ENCODE data around the gene DLG5. TPM values are rescaled to one million over a fixed set of nuclear protein-coding genes. Genes with fewer than 3 reads are reported as not detected.

The DLG5 gene
- polyA plus RNA-seq, 2 of the 4 experiments (the other 2 are of a cell fraction): 17.0 to 30.9 TPM

DNA sequence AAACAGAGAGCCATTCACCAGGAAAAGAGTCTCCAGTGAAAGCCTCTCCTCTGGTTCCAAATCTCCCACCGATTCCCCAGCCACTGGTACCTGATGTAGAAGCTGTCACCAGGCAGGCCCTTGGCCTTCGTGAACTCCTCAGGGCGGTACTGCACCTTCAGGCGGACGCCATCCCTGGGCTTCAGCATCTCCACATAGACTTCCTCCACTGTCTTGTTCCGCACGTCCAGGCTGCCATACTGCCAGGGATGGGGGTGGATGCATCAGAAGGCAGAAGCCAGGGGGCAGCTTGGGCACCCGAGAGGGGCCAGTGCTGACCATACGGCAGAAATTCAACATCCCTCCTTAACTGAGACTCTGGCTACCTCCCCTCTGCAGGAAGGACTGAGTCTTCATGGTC lies 118.8 kb downstream of the DLG5 start:
- ChIA-PET CTCF (no interaction called here), POLR2A (no interaction called here)
- Histone ChIP-seq H3K9me3 (no peaks in the 10 kb centered on the region), H3K27ac (no peak overlapping the region), H3K4me1 (no peaks in the 10 kb centered on the region), H3K4me3 (no peak overlapping the region), H3K4me2 (no peak overlapping the region)
- 95% methylated on average over 9 of the region's 9 CpGs for WGBS (ENCODE audit: missing lambda C conversion rate)
- no peak for DNase-seq (ENCODE audit: low read depth in 1 of 2, low spot score in 1 of 2)
- FAIRE-seq: no peak
- ATAC-seq: no peak
- TF ChIP-seq MYC (IDR thresholded peaks at IDR 0.05; ENCODE audit: borderline replicate concordance, low read length) (no peak), ZC3H11A (IDR thresholded peaks at IDR 0.05) (no peak), NR3C1 (IDR thresholded peaks at IDR 0.05) (no peak), CEBPB (IDR thresholded peaks at IDR 0.05) (no peak), CBX8 (IDR thresholded peaks at IDR 0.05) (no peak), RAD21 (conservative IDR thresholded peaks at IDR 0.05 in 1 of 2, IDR thresholded peaks at IDR 0.05 in 1 of 2) (no peak), POLR2A (IDR thresholded peaks at IDR 0.05; ENCODE audit: low read length) (no peak), HOXB13 (CRISPR knock-in tag; IDR thresholded peaks at IDR 0.05; ENCODE audit: low read depth) (no peak), MAFK (IDR thresholded peaks at IDR 0.05; ENCODE audit: partially characterized antibody) (no peak), HOXB5 (CRISPR knock-in tag; IDR thresholded peaks at IDR 0.05) (no peak), MAZ (IDR thresholded peaks at IDR 0.05; ENCODE audit: borderline replicate concordance, low read depth, low read length) (no peak), RFX5 (IDR thresholded peaks at IDR 0.05) (no peak), HDAC2 (IDR thresholded peaks at IDR 0.05) (no peak)
- TF ChIP-seq, protein P1, sequence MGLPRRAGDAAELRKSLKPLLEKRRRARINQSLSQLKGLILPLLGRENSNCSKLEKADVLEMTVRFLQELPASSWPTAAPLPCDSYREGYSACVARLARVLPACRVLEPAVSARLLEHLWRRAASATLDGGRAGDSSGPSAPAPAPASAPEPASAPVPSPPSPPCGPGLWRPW (IDR thresholded peaks at IDR 0.05): no peak

DNA sequence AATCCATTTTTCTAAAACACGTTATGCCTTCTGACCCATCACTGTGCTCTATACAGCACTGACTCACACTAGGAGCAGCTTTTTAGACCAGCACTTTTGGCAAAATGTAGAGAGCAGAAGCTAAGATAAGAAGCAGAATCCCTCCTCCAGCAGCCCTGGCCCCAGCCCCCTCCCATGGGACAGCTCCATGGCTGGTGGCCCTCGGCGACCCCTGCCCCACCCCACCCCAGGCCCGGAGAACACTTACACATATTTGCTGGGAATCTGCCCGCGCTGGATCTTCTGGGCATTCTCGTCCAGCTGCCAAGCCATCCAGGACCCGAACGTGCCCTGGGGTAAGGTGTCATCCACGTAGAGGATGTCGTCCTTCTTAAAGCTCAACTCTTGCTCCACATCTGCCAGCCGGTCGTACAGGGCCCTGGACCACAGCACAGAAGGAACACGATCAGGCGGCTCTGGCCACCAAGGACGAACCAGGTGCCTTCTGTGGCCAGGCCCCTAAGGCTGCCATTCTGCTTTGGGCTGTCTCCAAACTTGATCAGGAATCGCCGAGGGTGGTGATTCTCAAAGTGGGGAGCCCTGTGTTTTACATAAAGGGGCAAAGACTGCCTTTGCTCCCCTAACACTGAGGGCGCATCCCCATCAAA lies 119.9 kb downstream of the DLG5 start:
- H3K4me1 ChIP-seq: no peaks in the 10 kb centered on the region
- DNase-seq (ENCODE audit: low read depth in 1 of 2, low spot score in 1 of 2): no peak
- ATAC-seq: no peak
- TF ChIP-seq TFCP2L1 (CRISPR knock-in tag; IDR thresholded peaks at IDR 0.05) (no peak), RNF2 (IDR thresholded peaks at IDR 0.05; ENCODE audit: borderline replicate concordance, low read depth) (no peak), HOXB5 (CRISPR knock-in tag; IDR thresholded peaks at IDR 0.05) (no peak)
- POLR2A ChIA-PET: no interaction called here
- no peak overlapping the region for H3K27ac ChIP-seq
- H3K4me3 ChIP-seq: no peak overlapping the region
- H3K4me2 ChIP-seq: no peak overlapping the region
- H3K9me3 ChIP-seq: no peaks in the 10 kb centered on the region
- FAIRE-seq: no peak
- CTCF ChIA-PET: no interaction called here
- 85% methylated on average over 14 of the region's 19 CpGs for WGBS (ENCODE audit: missing lambda C conversion rate)

DNA sequence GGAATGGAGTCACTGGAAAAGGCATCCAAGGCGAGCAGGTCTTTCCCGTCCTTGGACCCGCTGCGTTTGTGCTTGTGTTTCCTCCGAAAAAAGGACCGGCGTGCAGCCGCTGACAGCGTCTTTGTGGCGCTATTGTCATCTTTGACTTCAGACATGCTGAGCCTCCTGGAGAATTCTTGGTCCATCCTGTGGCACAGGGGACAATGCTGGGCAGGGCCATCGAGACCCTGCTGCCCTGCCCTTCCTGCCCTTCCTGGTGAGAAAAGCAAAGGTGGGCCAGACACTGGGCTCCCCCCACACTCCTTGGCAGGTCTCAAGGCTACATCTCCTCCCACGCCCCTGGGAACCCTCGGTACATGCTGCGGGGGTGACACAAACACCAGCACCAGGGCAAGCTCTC lies 120.9 kb downstream of the DLG5 start:
- Histone ChIP-seq H3K27ac (no peak overlapping the region), H3K4me3 (no peak overlapping the region), H3K4me1 (no peaks in the 10 kb centered on the region), H3K9me3 (no peaks in the 10 kb centered on the region), H3K4me2 (no peak overlapping the region)
- TF ChIP-seq KDM5A (IDR thresholded peaks at IDR 0.05): no peak
- TF ChIP-seq, protein P2, sequence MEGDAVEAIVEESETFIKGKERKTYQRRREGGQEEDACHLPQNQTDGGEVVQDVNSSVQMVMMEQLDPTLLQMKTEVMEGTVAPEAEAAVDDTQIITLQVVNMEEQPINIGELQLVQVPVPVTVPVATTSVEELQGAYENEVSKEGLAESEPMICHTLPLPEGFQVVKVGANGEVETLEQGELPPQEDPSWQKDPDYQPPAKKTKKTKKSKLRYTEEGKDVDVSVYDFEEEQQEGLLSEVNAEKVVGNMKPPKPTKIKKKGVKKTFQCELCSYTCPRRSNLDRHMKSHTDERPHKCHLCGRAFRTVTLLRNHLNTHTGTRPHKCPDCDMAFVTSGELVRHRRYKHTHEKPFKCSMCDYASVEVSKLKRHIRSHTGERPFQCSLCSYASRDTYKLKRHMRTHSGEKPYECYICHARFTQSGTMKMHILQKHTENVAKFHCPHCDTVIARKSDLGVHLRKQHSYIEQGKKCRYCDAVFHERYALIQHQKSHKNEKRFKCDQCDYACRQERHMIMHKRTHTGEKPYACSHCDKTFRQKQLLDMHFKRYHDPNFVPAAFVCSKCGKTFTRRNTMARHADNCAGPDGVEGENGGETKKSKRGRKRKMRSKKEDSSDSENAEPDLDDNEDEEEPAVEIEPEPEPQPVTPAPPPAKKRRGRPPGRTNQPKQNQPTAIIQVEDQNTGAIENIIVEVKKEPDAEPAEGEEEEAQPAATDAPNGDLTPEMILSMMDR (IDR thresholded peaks at IDR 0.05): no peak
- no peak for TF ChIP-seq SREBF2 (IDR thresholded peaks at IDR 0.05)
- no peak for TF ChIP-seq POLR2AphosphoS2 (conservative IDR thresholded peaks at IDR 0.05; ENCODE audit: low read length)
- no peak for TF ChIP-seq PHF8 (IDR thresholded peaks at IDR 0.05; ENCODE audit: borderline replicate concordance, low read depth)
- no peak for TF ChIP-seq SMC3 (IDR thresholded peaks at IDR 0.05)
- TF ChIP-seq ZFP36 (IDR thresholded peaks at IDR 0.05; ENCODE audit: borderline replicate concordance, partially characterized antibody): no peak
- TF ChIP-seq ZSCAN20 (CRISPR knock-in tag; IDR thresholded peaks at IDR 0.05): no peak
- TF ChIP-seq NR3C1 (IDR thresholded peaks at IDR 0.05): no peak
- TF ChIP-seq RARB (CRISPR knock-in tag; IDR thresholded peaks at IDR 0.05): no peak
- no peak for TF ChIP-seq HOXB13 (CRISPR knock-in tag; IDR thresholded peaks at IDR 0.05; ENCODE audit: low read depth)
- no peak for TF ChIP-seq TFCP2L1 (CRISPR knock-in tag; IDR thresholded peaks at IDR 0.05)
- TF ChIP-seq KDM1A (IDR thresholded peaks at IDR 0.05; ENCODE audit: low read depth): no peak
- no peak for TF ChIP-seq MYC (IDR thresholded peaks at IDR 0.05; ENCODE audit: borderline replicate concordance, low read length)
- ChIA-PET CTCF (no interaction called here), POLR2A (no interaction called here)
- DNase-seq (ENCODE audit: low read depth in 1 of 2, low spot score in 1 of 2) (no peak), FAIRE-seq (no peak), ATAC-seq (no peak)
- WGBS (ENCODE audit: missing lambda C conversion rate): 85% methylated on average over 14 of the region's 14 CpGs

Data from A549 (cell line).